Calu3 (cell line): Measurements from ENCODE around the gene LMO2. TPM values are rescaled to one million over a fixed set of nuclear protein-coding genes. Genes with fewer than 3 reads are reported as not detected.
"Not testable (repeated sequence)": the region's sequence is repeated elsewhere in the genome, so short reads cannot be mapped to it uniquely, and the experiment has no call there.

Experiments used
- BruUV-seq: library from RNA; stranded (reverse); fragments of 400-500 nt; replicated peaks from 2 replicates; lab custom pipeline; 2021; lab: Mats Ljungman, UMichigan
- CTCF ChIA-PET: fragments of 300-600 bp; sonication (Branson Sonifier 250); formaldehyde crosslinking; loops from one replicate; lab custom pipeline; 2022; ENCODE audit warnings: antibody characterized with exemption; lab: Charles Lee
- DNase-seq: peaks from one replicate; pipeline ENCODE4 v3.0.0; 2022
- H3K27ac Mint-ChIP-seq: one replicate; pipeline ENCODE4 v1.8.0; 2022; ENCODE audit warnings: mixed read lengths; ENCODE audit not compliant: unreplicated experiment
- H3K27me3 Mint-ChIP-seq: one replicate; pipeline ENCODE4 v1.8.0; 2022; ENCODE audit warnings: mixed read lengths; ENCODE audit not compliant: unreplicated experiment
- H3K36me3 Mint-ChIP-seq: one replicate; pipeline ENCODE4 v1.8.0; 2022; ENCODE audit warnings: mild to moderate bottlenecking, moderate library complexity, mixed read lengths; ENCODE audit not compliant: insufficient read depth, unreplicated experiment
- H3K4me1 Mint-ChIP-seq: one replicate; pipeline ENCODE4 v1.8.0; 2022; ENCODE audit warnings: mild to moderate bottlenecking, low read depth, mixed read lengths; ENCODE audit not compliant: unreplicated experiment
- H3K4me3 Mint-ChIP-seq: one replicate; pipeline ENCODE4 v1.8.0; 2022; ENCODE audit warnings: mild to moderate bottlenecking, low read depth, moderate library complexity, mixed read lengths; ENCODE audit not compliant: unreplicated experiment
- H3K9me3 Mint-ChIP-seq: one replicate; pipeline ENCODE4 v1.8.0; 2022; ENCODE audit warnings: low read depth, mixed read lengths; ENCODE audit not compliant: unreplicated experiment
- intact Hi-C: fragments of 100-400 bp; cut with micrococcal nuclease; formaldehyde crosslinking; loops from one replicate; pipeline ENCODE4 v1.10.0; 2022; ENCODE audit not compliant: unreplicated experiment
- total RNA-seq: library from RNA; stranded (reverse); gene quantifications from 2 replicates; pipeline ENCODE4 v1.2.3, GENCODE V29; 2022
- TF ChIP-seq, protein P1 (sequence below): fragments of 200-600 bp; IDR thresholded peaks from one replicate; pipeline ENCODE4 v1.8.0; 2022; ENCODE audit warnings: antibody characterized with exemption; ENCODE audit not compliant: unreplicated experiment

Gene LMO2
- total RNA-seq, 1 experiment from 2014 or later, result 0.38 TPM

- Mint-ChIP-seq H3K27ac (no peak overlapping the region), H3K27me3 (peaks cover 21% of the 10 kb centered on the region), H3K4me3 (peak overlapping the region; percentile 68), H3K36me3 (no peaks in the 10 kb centered on the region), H3K9me3 (no peaks in the 10 kb centered on the region), H3K4me1 (peaks cover 9% of the 10 kb centered on the region)
- intact Hi-C loops, result loop anchor here (1.0 to 5.0 kb wide), 4 partner anchors 21 to 467 kb away; no protein-coding TSS in a partner anchor
- peak; percentile 12 for DNase-seq
- no TSS peak for BruUV-seq
- TF ChIP-seq, protein P1, sequence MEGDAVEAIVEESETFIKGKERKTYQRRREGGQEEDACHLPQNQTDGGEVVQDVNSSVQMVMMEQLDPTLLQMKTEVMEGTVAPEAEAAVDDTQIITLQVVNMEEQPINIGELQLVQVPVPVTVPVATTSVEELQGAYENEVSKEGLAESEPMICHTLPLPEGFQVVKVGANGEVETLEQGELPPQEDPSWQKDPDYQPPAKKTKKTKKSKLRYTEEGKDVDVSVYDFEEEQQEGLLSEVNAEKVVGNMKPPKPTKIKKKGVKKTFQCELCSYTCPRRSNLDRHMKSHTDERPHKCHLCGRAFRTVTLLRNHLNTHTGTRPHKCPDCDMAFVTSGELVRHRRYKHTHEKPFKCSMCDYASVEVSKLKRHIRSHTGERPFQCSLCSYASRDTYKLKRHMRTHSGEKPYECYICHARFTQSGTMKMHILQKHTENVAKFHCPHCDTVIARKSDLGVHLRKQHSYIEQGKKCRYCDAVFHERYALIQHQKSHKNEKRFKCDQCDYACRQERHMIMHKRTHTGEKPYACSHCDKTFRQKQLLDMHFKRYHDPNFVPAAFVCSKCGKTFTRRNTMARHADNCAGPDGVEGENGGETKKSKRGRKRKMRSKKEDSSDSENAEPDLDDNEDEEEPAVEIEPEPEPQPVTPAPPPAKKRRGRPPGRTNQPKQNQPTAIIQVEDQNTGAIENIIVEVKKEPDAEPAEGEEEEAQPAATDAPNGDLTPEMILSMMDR, result no peak
- CTCF ChIA-PET, result interaction anchor here (0.6 to 4.0 kb wide), 3 partner anchors 21 to 211 kb away, joined by 3 to 25 read pairs (median 8); no protein-coding TSS in a partner anchor
Measured at GRCh38 chr11:33828604-33829429, 63.1 kb downstream of the LMO2 start.

GRCh38 chr11:33827206-33827605 lies 64.7 kb downstream of the LMO2 start:
- H3K27me3 Mint-ChIP-seq, result peaks cover 17% of the 10 kb centered on the region
- no TSS peak for BruUV-seq
- CTCF ChIA-PET, result interaction anchor here (0.6 to 4.0 kb wide), 3 partner anchors 20 to 165 kb away, joined by 3 to 25 read pairs (median 5); no protein-coding TSS in a partner anchor
- H3K36me3 Mint-ChIP-seq, result no peaks in the 10 kb centered on the region
- DNase-seq, result no peak
- intact Hi-C loops, result loop anchor here (5.0 kb wide), 1 partner anchor 285 kb away; no protein-coding TSS in a partner anchor
- H3K4me1 Mint-ChIP-seq, result peaks cover 9% of the 10 kb centered on the region
- H3K4me3 Mint-ChIP-seq, result no peak overlapping the region
- H3K27ac Mint-ChIP-seq, result no peak overlapping the region
- H3K9me3 Mint-ChIP-seq, result no peaks in the 10 kb centered on the region
- TF ChIP-seq, protein P1, result no peak

- no peak for DNase-seq
- CTCF ChIA-PET, result interaction anchor here (0.5 to 2.3 kb wide), 2 partner anchors 18 to 191 kb away, joined by 4 to 6 read pairs; no protein-coding TSS in a partner anchor
- H3K9me3 Mint-ChIP-seq, result no peaks in the 10 kb centered on the region
- BruUV-seq, result no TSS peak
- intact Hi-C loops, result loop anchor here (5.0 kb wide), 1 partner anchor 284 kb away; no protein-coding TSS in a partner anchor
- TF ChIP-seq, protein P1, result no peak
- H3K27ac Mint-ChIP-seq, result no peak overlapping the region
- no peaks in the 10 kb centered on the region for H3K36me3 Mint-ChIP-seq
- no peak overlapping the region for H3K4me3 Mint-ChIP-seq
- peaks cover 9% of the 10 kb centered on the region for H3K4me1 Mint-ChIP-seq
- H3K27me3 Mint-ChIP-seq, result peaks cover 17% of the 10 kb centered on the region
Measured at GRCh38 chr11:33825854-33826560, 65.9 kb downstream of the LMO2 start.

DNA sequence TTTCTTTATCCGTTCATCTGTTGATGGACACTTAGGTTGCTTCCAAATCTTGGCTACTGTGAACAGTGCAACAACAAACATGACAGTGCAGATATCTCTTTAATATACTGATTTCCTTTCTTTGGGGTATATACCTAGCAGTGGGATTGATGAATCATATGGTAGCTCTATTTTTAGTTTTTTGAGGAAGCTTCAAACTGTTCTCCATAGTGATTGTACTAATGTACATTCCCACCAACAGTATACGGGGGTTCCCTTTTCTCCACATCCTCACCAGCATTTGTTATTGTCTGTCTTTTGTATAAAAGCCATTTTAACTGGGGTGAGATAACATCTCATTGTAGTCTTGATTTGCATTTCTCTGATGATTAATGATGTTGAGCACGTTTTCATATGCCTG lies 68.9 kb downstream of the LMO2 start:
- H3K27ac Mint-ChIP-seq, DNase-seq, H3K4me1 Mint-ChIP-seq, intact Hi-C loops, CTCF ChIA-PET, H3K4me3 Mint-ChIP-seq, H3K9me3 Mint-ChIP-seq, BruUV-seq, H3K36me3 Mint-ChIP-seq: not testable (repeated sequence)
- peaks cover 15% of the 10 kb centered on the region for H3K27me3 Mint-ChIP-seq
